ENCODE data around the gene CAV1. TPM values are rescaled to one million over a fixed set of nuclear protein-coding genes. Genes with fewer than 3 reads are reported as not detected.

Gene CAV1
- total RNA-seq = 306 and 311 TPM in 2 replicates

GRCh38 chr7:116524609-116525297, at the start of gene CAV1:
Gene CAV1 (plus strand): TSS chr7:116525036. CDS start chr7:116525063, 27 bp downstream.

GRCh38 chr7:116499168-116500077, 25.4 kb upstream of the CAV1 start, which contains the start of gene CAV2:
Gene CAV2 (plus strand): TSS chr7:116499738. CDS start chr7:116499782, 44 bp downstream.

Other genes starting within 250 kb of the CAV1 start
- gene CAV2, start 25.3 kb upstream of the CAV1 start, total RNA-seq = 39.8 and 69.2 TPM in 2 replicates
- 0.23 and 8.9 TPM in 2 replicates for gene MET, start 147.2 kb downstream of the CAV1 start, total RNA-seq